ENCODE data around the gene GTF3C1.

- TF ChIP-seq CTCF (IDR thresholded peaks at IDR 0.05) (no peak), POLR2A (IDR thresholded peaks at IDR 0.05) (no peak)
Measured at GRCh38 chr16:27518226-27518625, 31.5 kb downstream of the GTF3C1 start.
